ENCODE results near the gene TEX52.
"Not testable (repeated sequence)": the region's sequence is repeated elsewhere in the genome, so short reads cannot be mapped to it uniquely, and the experiment has no call there.

TEX52 gene

DNA sequence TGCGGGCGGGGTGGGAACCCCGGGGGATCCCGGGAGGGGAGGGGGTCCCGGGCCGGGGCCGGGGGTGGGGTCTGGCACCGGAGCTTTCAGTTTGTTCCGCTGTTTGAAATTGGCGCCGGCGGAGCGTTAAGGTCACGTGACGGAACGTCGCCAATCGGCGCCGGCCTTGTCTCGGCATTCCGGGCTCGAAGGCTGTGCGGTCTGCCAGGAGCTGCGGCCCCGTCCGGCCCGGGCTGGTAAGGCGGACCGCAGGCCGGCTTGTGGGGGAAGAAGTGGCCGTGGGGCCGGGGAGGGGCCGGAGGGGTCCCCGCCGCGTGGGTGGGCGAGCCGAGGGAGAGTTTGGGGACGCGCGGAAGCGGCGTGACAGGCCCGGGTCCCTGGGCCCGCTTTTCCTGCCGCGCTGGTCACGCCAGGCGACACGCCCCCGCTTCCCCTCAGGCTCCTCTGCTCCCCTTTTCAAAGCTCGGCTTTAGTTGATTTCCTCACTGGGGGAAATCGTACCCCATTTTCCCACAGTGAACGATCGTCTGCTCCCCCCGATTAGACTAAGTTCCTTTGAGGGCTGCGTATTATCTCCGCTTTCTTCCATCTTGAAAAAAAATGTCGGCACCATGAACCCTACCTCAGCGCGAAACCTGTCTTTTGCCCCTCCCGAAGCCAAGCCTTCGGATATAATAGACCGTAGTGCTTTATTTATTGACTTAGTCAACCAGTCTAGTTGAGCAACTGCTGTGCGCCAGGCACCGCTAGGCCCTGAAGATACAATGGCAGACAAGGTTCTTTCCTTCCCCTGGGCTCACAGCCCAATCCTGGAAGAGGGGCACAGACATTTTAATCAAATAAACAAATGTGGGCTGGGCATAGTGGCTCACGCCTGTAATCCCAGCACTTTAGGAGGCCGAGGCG lies 20.5 kb upstream of the TEX52 start, which contains the start of the genes FOXM1 and RHNO1:
TSS of gene FOXM1 (minus strand) at position 128 of the 906 bp plus-strand sequence. CDS start 2,696 bp downstream, outside the sequence.
TSS of gene RHNO1 (plus strand) at position 177 of the 906 bp plus-strand sequence. CDS start 8,144 bp downstream, outside the sequence.
- TF ChIP-seq Cebpa-rat (IDR thresholded peaks at IDR 0.05), result no peak
- H4K20me1 ChIP-seq, result peaks cover 0 to 23% (median 6%) of the 10 kb centered on the region in 11 experiments; a peak in 8 of 22 replicates
- no peaks in the 10 kb centered on the region for H3K9me3 ChIP-seq (replicated peaks in 1 of 11)
- no peaks in the 10 kb centered on the region for H3K27me3 ChIP-seq
- peak within 1 kb of the TSS; percentile 90 to 99 (median 96) for H3K27ac ChIP-seq
- peak within 1 kb of the TSS; percentile 92 to 100 (median 95) for H3K4me2 ChIP-seq
- H3K4me3 ChIP-seq, result peak within 1 kb of the TSS; percentile 64 to 92 (median 79)
- H3K9ac ChIP-seq, result peak within 1 kb of the TSS; percentile 92 to 98 (median 97)
- peaks cover 7 to 63% (median 53%) of the 10 kb centered on the region in 11 experiments; a peak in 19 of 22 replicates for H3K36me3 ChIP-seq
- peaks cover 38 to 76% (median 53%) of the 10 kb centered on the region in 10 experiments for H3K4me1 ChIP-seq

DNA sequence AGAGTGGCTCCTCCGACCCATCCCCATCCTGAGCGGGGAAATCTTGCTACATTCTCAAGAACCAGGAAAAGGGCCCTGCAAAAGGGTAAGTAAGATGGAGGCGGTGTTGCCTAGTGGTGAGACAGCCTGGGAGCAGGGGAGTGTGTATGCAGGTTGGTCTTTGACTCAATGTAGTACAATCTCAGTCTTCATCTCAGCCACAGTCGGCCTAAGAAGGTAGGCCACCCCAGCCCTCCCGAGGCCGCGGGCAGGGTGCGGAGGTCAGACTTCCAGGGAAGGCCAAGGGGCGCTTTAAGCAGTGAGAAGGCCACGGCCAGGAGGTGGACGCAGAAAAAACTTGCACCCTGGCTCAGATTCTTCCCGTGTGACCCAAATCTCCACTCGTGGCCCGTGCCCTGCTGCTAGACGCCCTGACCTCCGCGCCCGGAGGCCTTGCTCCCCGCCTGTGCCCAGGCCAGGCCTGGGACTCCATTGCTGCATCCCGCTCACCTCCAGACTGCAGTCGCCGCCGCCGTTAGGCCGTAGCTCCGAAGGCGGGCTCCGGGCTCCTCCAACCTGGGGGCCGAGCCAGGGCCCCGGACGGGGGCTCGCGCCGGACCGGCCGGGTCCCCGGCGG lies 19.7 kb upstream of the TEX52 start:
- Histone ChIP-seq H3K4me1 (peaks cover 38 to 70% (median 50%) of the 10 kb centered on the region in 10 experiments), H3K4me2 (peak overlapping the region; percentile 85 to 100 (median 95)), H3K9me3 (replicated peaks in 1 of 11) (no peaks in the 10 kb centered on the region), H3K4me3 (peak overlapping the region; percentile 64 to 92 (median 79)), H4K20me1 (peaks cover 0 to 31% (median 6%) of the 10 kb centered on the region in 11 experiments; a peak in 8 of 22 replicates), H3K27me3 (no peaks in the 10 kb centered on the region), H3K9ac (peak overlapping the region; percentile 92 to 98 (median 97)), H3K36me3 (peaks cover 7 to 63% (median 57%) of the 10 kb centered on the region in 11 experiments; a peak in 21 of 22 replicates), H3K27ac (peak overlapping the region; percentile 67 to 99 (median 96); a peak in 21 of 22 replicates)
- no peak for TF ChIP-seq Cebpa-rat (IDR thresholded peaks at IDR 0.05)

DNA sequence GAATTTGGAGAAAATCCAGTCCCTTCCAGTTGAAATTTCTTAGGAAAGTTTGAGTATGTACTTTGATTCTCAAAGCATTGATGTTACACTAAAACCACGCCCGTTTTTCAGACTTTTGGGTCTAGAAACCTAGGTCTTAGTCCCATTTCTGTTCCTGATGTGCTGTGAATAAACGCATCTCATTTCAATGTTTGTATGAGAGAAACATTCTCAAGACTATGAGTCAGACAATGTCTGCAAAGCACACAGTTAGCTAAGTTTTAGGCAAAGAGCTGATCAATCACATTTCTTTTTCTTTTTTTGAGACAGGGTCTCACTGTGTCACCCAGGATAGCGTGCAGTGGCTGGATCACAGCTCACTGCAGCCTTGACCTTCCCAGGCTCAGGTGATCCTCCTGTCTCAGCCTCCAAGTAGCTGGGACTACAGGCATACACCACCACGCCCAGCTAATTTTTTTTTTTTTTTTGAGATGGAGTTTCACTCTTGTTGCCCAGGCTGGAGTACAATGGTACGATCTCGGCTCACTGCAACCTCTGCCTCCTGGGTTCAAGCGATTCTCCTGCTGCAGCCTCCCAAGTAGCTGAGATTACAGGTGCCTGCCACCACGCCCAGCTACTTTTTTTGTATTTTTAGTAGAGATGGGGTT lies 12.3 kb upstream of the TEX52 start:
- not testable (repeated sequence) for H3K27ac ChIP-seq; H3K27me3 ChIP-seq; H3K4me2 ChIP-seq; H3K4me3 ChIP-seq; H3K9me3 ChIP-seq (replicated peaks in 1 of 11); H3K9ac ChIP-seq
- peaks cover 0 to 12% (median 0%) of the 10 kb centered on the region in 10 experiments; a peak in 3 of 20 replicates for H3K4me1 ChIP-seq
- peaks cover 41 to 100% (median 100%) of the 10 kb centered on the region in 11 experiments for H3K36me3 ChIP-seq
- peaks cover 0 to 62% (median 15%) of the 10 kb centered on the region in 11 experiments; a peak in 9 of 22 replicates for H4K20me1 ChIP-seq

DNA sequence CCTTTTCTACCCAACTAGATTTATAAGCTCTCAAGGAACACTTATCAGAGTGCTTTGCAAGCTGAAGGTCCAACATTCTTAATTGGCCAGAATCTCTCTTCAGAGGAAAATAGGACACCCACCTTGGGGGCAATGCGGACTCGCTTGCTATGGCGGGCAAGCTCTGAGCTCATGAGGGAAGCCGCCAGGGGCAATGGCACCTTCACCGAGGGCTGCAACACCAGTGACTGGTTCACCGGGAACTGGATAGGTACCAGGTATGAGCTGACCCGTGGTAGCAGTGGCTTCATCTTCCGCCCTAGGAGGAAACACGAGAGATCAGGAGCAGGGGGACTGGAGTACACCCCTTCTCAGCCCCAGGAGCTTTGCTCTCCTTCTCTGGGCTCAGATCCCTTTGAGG lies 7.4 kb upstream of the TEX52 start:
- TF ChIP-seq Cebpa-rat (IDR thresholded peaks at IDR 0.05), result no peak
- no peak overlapping the region for H3K9ac ChIP-seq
- H3K36me3 ChIP-seq, result peaks cover 67 to 100% (median 100%) of the 10 kb centered on the region in 11 experiments

DNA sequence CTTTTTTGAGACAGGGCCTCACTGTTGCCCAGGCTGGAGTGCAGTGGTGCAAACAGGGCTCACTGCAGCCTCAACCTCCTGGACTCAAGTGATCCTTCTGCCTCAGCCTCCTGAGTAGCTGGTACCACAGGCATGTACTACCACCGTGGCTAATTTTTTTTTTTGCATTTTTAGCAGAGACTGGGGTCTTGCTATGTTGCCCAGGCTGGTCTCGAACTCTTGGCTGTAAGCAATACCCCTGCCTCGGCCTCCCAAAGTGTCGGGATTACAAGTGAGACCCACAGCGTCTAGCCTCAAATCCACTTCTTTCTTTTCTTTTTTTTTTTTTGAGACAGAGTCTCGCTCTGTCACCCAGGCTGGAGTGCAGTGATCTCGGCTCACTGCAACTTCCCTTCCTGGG lies 6.6 kb upstream of the TEX52 start:
- not testable (repeated sequence) for H3K4me3 ChIP-seq; H3K4me2 ChIP-seq; H3K9me3 ChIP-seq (replicated peaks in 1 of 11); H3K9ac ChIP-seq; H3K4me1 ChIP-seq; H3K27me3 ChIP-seq; H3K27ac ChIP-seq
- Histone ChIP-seq H3K36me3 (peaks cover 72 to 100% (median 100%) of the 10 kb centered on the region in 11 experiments), H4K20me1 (peaks cover 0 to 48% (median 16%) of the 10 kb centered on the region in 11 experiments; a peak in 9 of 22 replicates)

More for the DNA sequence above, 7.4 kb upstream of the TEX52 start:
- no peak overlapping the region for H3K4me2 ChIP-seq
- H3K27ac ChIP-seq, result no peak overlapping the region
- H3K27me3 ChIP-seq, result no peaks in the 10 kb centered on the region
- no peaks in the 10 kb centered on the region for H3K4me1 ChIP-seq
- H3K9me3 ChIP-seq (replicated peaks in 1 of 11), result no peaks in the 10 kb centered on the region
- no peak overlapping the region for H3K4me3 ChIP-seq
- H4K20me1 ChIP-seq, result peaks cover 0 to 41% (median 11%) of the 10 kb centered on the region in 11 experiments; a peak in 10 of 22 replicates

DNA sequence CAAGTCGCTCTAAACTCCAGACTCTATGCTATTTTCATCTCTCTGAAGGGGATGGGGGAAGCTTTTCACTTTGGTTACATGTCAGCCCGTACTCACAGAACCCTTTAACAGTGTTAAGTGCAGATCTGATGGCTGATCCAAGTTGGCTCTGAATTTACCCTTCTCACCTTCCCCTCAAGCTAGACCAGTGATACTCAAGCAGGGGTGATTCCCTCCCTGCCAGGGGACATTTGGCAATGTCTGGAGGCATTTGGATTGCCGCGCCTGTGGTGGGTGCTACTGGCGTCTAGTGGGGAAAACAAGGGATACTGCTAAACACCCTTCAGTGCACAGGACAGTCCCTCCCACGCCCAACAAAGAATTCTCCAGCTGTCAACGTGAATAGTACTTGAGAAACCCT lies 6.0 kb upstream of the TEX52 start:
- Histone ChIP-seq H3K27me3 (no peaks in the 10 kb centered on the region), H3K9me3 (replicated peaks in 1 of 11) (no peaks in the 10 kb centered on the region), H3K4me3 (no peak overlapping the region), H3K36me3 (peaks cover 71 to 100% (median 100%) of the 10 kb centered on the region in 11 experiments), H3K27ac (no peak overlapping the region), H4K20me1 (peaks cover 0 to 53% (median 19%) of the 10 kb centered on the region in 11 experiments; a peak in 11 of 22 replicates), H3K4me2 (no peak overlapping the region), H3K9ac (no peak overlapping the region), H3K4me1 (no peaks in the 10 kb centered on the region)
- TF ChIP-seq Cebpa-rat (IDR thresholded peaks at IDR 0.05), result no peak

- peaks cover 0 to 17% (median 10%) of the 10 kb centered on the region in 10 experiments; a peak in 13 of 20 replicates for H3K4me1 ChIP-seq
- no peak overlapping the region for H3K9ac ChIP-seq
- no peak overlapping the region for H3K4me2 ChIP-seq
- no peak overlapping the region for H3K27ac ChIP-seq
- H3K36me3 ChIP-seq, result peaks cover 58 to 88% (median 86%) of the 10 kb centered on the region in 11 experiments
- no peak overlapping the region for H3K4me3 ChIP-seq
- no peaks in the 10 kb centered on the region for H3K27me3 ChIP-seq
- no peak for TF ChIP-seq Cebpa-rat (IDR thresholded peaks at IDR 0.05)
- H4K20me1 ChIP-seq, result peaks cover 0 to 65% (median 29%) of the 10 kb centered on the region in 11 experiments; a peak in 14 of 22 replicates
- H3K9me3 ChIP-seq (replicated peaks in 1 of 11), result no peaks in the 10 kb centered on the region
Measured at GRCh38 chr12:2860170-2860569, 3.3 kb upstream of the TEX52 start.

DNA sequence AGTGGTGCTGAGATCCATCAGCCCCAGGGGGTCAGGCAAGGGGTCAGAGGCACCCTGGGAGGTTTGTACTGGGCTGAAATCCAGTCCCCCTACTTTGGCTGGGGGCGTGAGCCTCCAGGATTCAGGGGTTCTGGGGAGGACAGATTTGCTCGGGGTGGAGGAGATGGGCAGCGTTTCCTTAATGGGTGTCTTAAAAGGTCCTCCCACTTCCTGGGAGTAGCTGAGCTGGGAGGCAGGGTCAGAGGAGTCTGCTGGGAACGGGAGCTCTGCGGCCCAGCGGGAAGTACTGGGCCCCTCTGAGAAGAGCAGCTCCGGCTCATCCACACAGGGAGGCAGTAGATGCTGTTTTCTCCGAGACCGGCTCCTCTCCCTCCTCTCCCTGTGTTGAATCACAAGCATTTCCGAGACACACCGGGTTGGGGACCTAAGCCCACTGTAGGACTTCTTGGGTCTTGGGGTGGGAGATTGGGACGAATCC lies 2.1 kb upstream of the TEX52 start:
- H3K27ac ChIP-seq, result no peak overlapping the region
- H3K36me3 ChIP-seq, result peaks cover 46 to 79% (median 74%) of the 10 kb centered on the region in 11 experiments
- TF ChIP-seq Cebpa-rat (IDR thresholded peaks at IDR 0.05), result no peak

More for the DNA sequence above, 2.1 kb upstream of the TEX52 start:
- Histone ChIP-seq H3K4me1 (peaks cover 0 to 17% (median 10%) of the 10 kb centered on the region in 10 experiments; a peak in 13 of 20 replicates), H3K27me3 (no peaks in the 10 kb centered on the region), H3K9me3 (replicated peaks in 1 of 11) (no peaks in the 10 kb centered on the region), H3K4me3 (no peak overlapping the region), H4K20me1 (peaks cover 0 to 53% (median 28%) of the 10 kb centered on the region in 11 experiments; a peak in 14 of 22 replicates), H3K9ac (no peak overlapping the region; a peak in 1 of 22 replicates), H3K4me2 (no peak overlapping the region)

Data from BLaER1 treated with 17β-estradiol and CSF1 and Interleukin-3, amounts not matched to agents 10 nM and 100 nM (cell line).